HepG2 (cell line): ENCODE measurements around the gene RASAL3. TPM values are rescaled to one million over a fixed set of nuclear protein-coding genes. Genes with fewer than 3 reads are reported as not detected.
A peak's percentile ranks its signal among the peaks of the same experiment; 100 is the strongest.

Experiments used
- ATAC-seq: fragments of 200-7000 bp; cut with Tn5 transposase; 3 replicates; pipeline ENCODE4 v1.9.1; 2020; ENCODE audit warnings: mild to moderate bottlenecking, moderate library complexity
- BruUV-seq: library from RNA; stranded (reverse); fragments of 400-500 nt; replicated peaks from 2 replicates; lab custom pipeline; 2021; lab: Mats Ljungman, UMichigan
- CTCF ChIA-PET: fragments of 300-600 bp; formaldehyde crosslinking; extraction: SDS; loops from one replicate; lab custom pipeline; 2021; ENCODE audit warnings: low total read pairs, inconsistent platforms, low intra/inter-chr PET ratio; lab: Yijun Ruan, JAX
- POLR2A ChIA-PET: fragments of 350-600 bp; sonication (Branson Sonifier 250); formaldehyde crosslinking; loops from one replicate; lab custom pipeline; 2020; ENCODE audit warnings: antibody characterized with exemption, inconsistent platforms; lab: Yijun Ruan, JAX
- DNase-seq: peaks from one replicate; pipeline ENCODE4 v3.0.0-alpha.2; 2015; ENCODE audit warnings: low spot score
- FAIRE-seq: peaks from 3 replicates; lab custom pipeline; 2011; peaks lifted over from hg19 to GRCh38; lab: Jason Lieb, UNC
- H2AFZ ChIP-seq: one replicate; pipeline ENCODE4 v1.6.1; 2011; ENCODE audit warnings: low read length, inconsistent platforms
- H3K27ac ChIP-seq: fragments of 300-600 bp; 3 replicates; pipeline ENCODE4 v1.8.0; 2011; ENCODE audit warnings: mixed run types, mild to moderate bottlenecking, mixed read lengths, low read length, inconsistent platforms; ENCODE audit not compliant: insufficient read depth; ENCODE audit errors: extremely low read length
- H3K27me3 ChIP-seq, 2 experiments: fragments of 200-600 bp in 1 of 2; 2 replicates in 1 of 2; 3 replicates in 1 of 2; pipeline versions ENCODE4 v1.6.0 to v1.8.0; 2011; ENCODE audit warnings: low read length in 2 of 2, mild to moderate bottlenecking in 2 of 2, moderate library complexity in 2 of 2, inconsistent platforms in 1 of 2; ENCODE audit not compliant: insufficient read depth in 2 of 2, control insufficient read depth in 1 of 2
- H3K36me3 ChIP-seq, 2 experiments: fragments of 200-600 bp in 1 of 2; replicated peaks in 1 of 2; 2 replicates in 1 of 2; 3 replicates in 1 of 2; pipeline versions ENCODE4 v1.5.1 to v1.8.0; 2011; ENCODE audit warnings: low read length in 2 of 2, inconsistent platforms in 1 of 2; ENCODE audit not compliant: insufficient read depth in 2 of 2, control insufficient read depth in 1 of 2
- H3K4me1 ChIP-seq: 2 replicates; pipeline ENCODE4 v1.5.1; 2012; ENCODE audit warnings: low read length, inconsistent platforms; ENCODE audit not compliant: insufficient read depth
- H3K4me2 ChIP-seq: 2 replicates; pipeline ENCODE4 v1.6.0; 2011; ENCODE audit warnings: low read depth, low read length, inconsistent platforms
- H3K4me3 ChIP-seq, 3 experiments: fragments of 200-600 bp in 1 of 3; sonication (generic), shearing (Covaris generic) in 1 of 3; replicated peaks in 1 of 3; 2 replicates each; pipeline ENCODE4 v1.5.1; 2011 to 2016; ENCODE audit warnings: low read length in 3 of 3, inconsistent platforms in 2 of 3, low read depth in 2 of 3, mild to moderate bottlenecking in 2 of 3, control low read depth in 1 of 3, mixed read lengths in 1 of 3; ENCODE audit not compliant: insufficient read depth in 1 of 3
- H3K79me2 ChIP-seq: one replicate; pipeline ENCODE4 v1.6.1; 2011; ENCODE audit warnings: low read length, inconsistent platforms; ENCODE audit not compliant: insufficient read depth
- H3K9ac ChIP-seq: 2 replicates; pipeline ENCODE4 v1.6.0; 2011; ENCODE audit warnings: mild to moderate bottlenecking, low read depth, low read length, inconsistent platforms; ENCODE audit not compliant: insufficient read depth
- H3K9me3 ChIP-seq: 2 replicates; pipeline ENCODE4 v1.5.1; 2012; ENCODE audit warnings: mild to moderate bottlenecking, low read length
- H4K20me1 ChIP-seq: 2 replicates; pipeline ENCODE4 v1.6.0; 2011; ENCODE audit warnings: inconsistent platforms, mild to moderate bottlenecking, low read length, moderate library complexity; ENCODE audit not compliant: insufficient read depth
- FIP1L1 ChIP-seq: fragments of 200-400 bp; formaldehyde crosslinking; IDR thresholded peaks from 2 replicates; pipeline ENCODE4 v1.6.1; 2018; ENCODE audit warnings: low read depth, mild to moderate bottlenecking, low read length, moderate library complexity, borderline replicate concordance; ENCODE audit not compliant: insufficient read depth
- KAT7 ChIP-seq: IDR thresholded peaks from 2 replicates; pipeline ENCODE4 v1.6.1; 2018; ENCODE audit warnings: borderline replicate concordance, missing compliant biosample characterization
- PAX8 ChIP-seq: sonication (generic); formaldehyde crosslinking; IDR thresholded peaks from 2 replicates; pipeline ENCODE4 v1.8.0; 2022; ENCODE audit warnings: mild to moderate bottlenecking, missing genetic modification reagents, borderline replicate concordance
- RCOR2 ChIP-seq: IDR thresholded peaks from 2 replicates; pipeline ENCODE4 v1.6.1; 2016; ENCODE audit warnings: missing biosample characterization, missing genetic modification reagents
- YEATS2 ChIP-seq: sonication (generic); formaldehyde crosslinking; IDR thresholded peaks from 2 replicates; pipeline ENCODE4 v1.4.0; 2020; ENCODE audit warnings: missing genetic modification reagents, borderline replicate concordance
- ZKSCAN5 ChIP-seq: sonication (generic); formaldehyde crosslinking; IDR thresholded peaks from 2 replicates; pipeline ENCODE4 v1.5.1; 2020; ENCODE audit warnings: mild to moderate bottlenecking, missing genetic modification reagents
- ZNF335 ChIP-seq: sonication (generic); formaldehyde crosslinking; IDR thresholded peaks from 2 replicates; pipeline ENCODE4 v1.4.0; 2020; ENCODE audit warnings: missing genetic modification reagents
- ZNF34 ChIP-seq: sonication (generic); formaldehyde crosslinking; IDR thresholded peaks from 2 replicates; pipeline ENCODE4 v1.4.0; 2020; ENCODE audit warnings: mild to moderate bottlenecking, missing genetic modification reagents, borderline replicate concordance
- ZNF44 ChIP-seq: sonication (generic); formaldehyde crosslinking; IDR thresholded peaks from 2 replicates; pipeline ENCODE4 v1.5.1; 2020; ENCODE audit warnings: mild to moderate bottlenecking, missing genetic modification reagents
- ZNF570 ChIP-seq: sonication (generic); formaldehyde crosslinking; IDR thresholded peaks from 2 replicates; pipeline ENCODE4 v1.4.0; 2020; ENCODE audit warnings: mild to moderate bottlenecking, missing genetic modification reagents, borderline replicate concordance
- WGBS: methylation state at CpG from one replicate; pipeline ENCODE4 v1.1.6; 2017; ENCODE audit warnings: low lambda C conversion rate; 5-methylcytosine and 5-hydroxymethylcytosine counted together
- in situ Hi-C: cut with HindIII; loops from 2 replicates; pipeline ENCODE4 v1.10.0; 2017; ENCODE audit warnings: low pct_unique_long_range_greater_than_20kb; ENCODE audit not compliant: extremely low pct_ligation_motif_present
- intact Hi-C: fragments of 100-400 bp; cut with micrococcal nuclease; formaldehyde crosslinking; loops from one replicate; pipeline ENCODE4 v1.10.0; 2022; ENCODE audit not compliant: unreplicated experiment
- polyA plus RNA-seq, 8 experiments: library from polyadenylated mRNA; depleted of rRNA in 3 of 8; stranded (reverse) in 7 of 8; unstranded in 1 of 8; fragments of >200 nt; fragmentation: Illumina TruSeq in 4 of 8; extraction: Trizol in 4 of 8; gene quantifications; 2 replicates each; pipeline versions ENCODE4 v1.2.1 to v1.2.3, GENCODE V29; 2011 to 2016; ENCODE audit warnings: low read depth in 4 of 8, missing spikeins in 1 of 8, mixed read lengths in 1 of 8; ENCODE audit not compliant: insufficient read depth in 1 of 8
- total RNA-seq, 5 experiments: library from RNA; depleted of rRNA; stranded (reverse); fragments of >200 nt; fragmentation: Illumina TruSeq; extraction: Trizol; gene quantifications; 2 replicates each; pipeline ENCODE4 v1.2.3, GENCODE V29; 2016; ENCODE audit warnings: low read depth in 1 of 5
- TF ChIP-seq, protein P1 (sequence below): sonication (generic); formaldehyde crosslinking; IDR thresholded peaks from 2 replicates; pipeline ENCODE4 v1.5.0; 2020; ENCODE audit warnings: mild to moderate bottlenecking, missing genetic modification reagents

RASAL3 gene
- total and polyA plus RNA-seq, 2 of the 13 experiments (the other 11 are each of a cell fraction or from before 2014, with no cell fraction given): not detected

DNA sequence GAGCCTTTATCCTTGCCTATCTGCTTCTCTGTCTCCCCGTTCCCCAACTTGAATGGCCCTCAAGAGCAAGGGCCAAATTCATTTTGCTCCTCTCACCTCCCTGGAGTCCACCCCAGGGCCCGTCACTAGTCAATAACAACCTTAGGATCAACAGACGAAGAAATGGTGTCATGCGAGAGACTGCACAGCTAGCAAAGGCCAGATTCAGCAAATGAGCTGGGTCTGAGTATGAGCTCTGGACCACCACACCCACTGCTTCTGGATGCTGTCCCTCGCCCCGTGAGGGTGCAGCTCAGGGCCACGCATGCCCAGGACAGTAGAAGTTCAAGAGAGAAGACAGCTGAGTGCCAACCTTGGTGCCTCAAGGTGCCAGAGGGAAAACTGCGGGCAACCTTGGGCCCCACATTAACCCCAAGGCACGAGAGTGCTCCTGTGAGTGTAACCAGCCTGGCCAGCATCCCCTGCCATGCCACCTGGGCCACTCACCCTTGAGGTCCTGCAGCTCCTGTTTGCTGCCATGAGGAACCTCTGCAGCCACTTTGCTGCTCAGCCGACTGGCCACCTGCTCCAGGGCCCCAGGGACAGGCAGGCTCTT, 33.7 kb downstream of the RASAL3 start:
- H3K4me2 ChIP-seq: peak overlapping the region; percentile 77
- ChIA-PET CTCF (no interaction called here), POLR2A (interaction anchor here (1.0 to 2.0 kb wide), 2 partner anchors 12 to 51 kb away, joined by 3 to 10 read pairs; partner anchors contain the start of genes AKAP8 and AKAP8L)
- H3K4me3 ChIP-seq: peak overlapping the region in 2 of 3 experiments; percentile 85 to 94; a peak in 3 of 6 replicates
- intact Hi-C loops: loop anchor here (5.0 kb wide), 1 partner anchor 127 kb away; no protein-coding TSS in a partner anchor
- no peak overlapping the region for H2AFZ ChIP-seq
- no peak for DNase-seq
- WGBS: 92% methylated on average over 7 of the region's 10 CpGs
- peaks cover 24% of the 10 kb centered on the region for H3K79me2 ChIP-seq
- TF ChIP-seq ZKSCAN5 (CRISPR knock-in tag): no peak
- no peak for TF ChIP-seq ZNF44 (CRISPR knock-in tag)
- no peak for TF ChIP-seq ZNF34
- TF ChIP-seq ZNF570 (CRISPR knock-in tag): no peak
- TF ChIP-seq, protein P1, sequence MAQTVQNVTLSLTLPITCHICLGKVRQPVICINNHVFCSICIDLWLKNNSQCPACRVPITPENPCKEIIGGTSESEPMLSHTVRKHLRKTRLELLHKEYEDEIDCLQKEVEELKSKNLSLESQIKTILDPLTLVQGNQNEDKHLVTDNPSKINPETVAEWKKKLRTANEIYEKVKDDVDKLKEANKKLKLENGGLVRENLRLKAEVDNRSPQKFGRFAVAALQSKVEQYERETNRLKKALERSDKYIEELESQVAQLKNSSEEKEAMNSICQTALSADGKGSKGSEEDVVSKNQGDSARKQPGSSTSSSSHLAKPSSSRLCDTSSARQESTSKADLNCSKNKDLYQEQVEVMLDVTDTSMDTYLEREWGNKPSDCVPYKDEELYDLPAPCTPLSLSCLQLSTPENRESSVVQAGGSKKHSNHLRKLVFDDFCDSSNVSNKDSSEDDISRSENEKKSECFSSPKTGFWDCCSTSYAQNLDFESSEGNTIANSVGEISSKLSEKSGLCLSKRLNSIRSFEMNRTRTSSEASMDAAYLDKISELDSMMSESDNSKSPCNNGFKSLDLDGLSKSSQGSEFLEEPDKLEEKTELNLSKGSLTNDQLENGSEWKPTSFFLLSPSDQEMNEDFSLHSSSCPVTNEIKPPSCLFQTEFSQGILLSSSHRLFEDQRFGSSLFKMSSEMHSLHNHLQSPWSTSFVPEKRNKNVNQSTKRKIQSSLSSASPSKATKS (CRISPR knock-in tag): no peak
- TF ChIP-seq YEATS2 (CRISPR knock-in tag): no peak
- TF ChIP-seq PAX8: no peak
- no peak for TF ChIP-seq KAT7
- TF ChIP-seq FIP1L1: no peak
- no peak for TF ChIP-seq RCOR2 (CRISPR knock-in tag)
- no peak for TF ChIP-seq ZNF335 (CRISPR knock-in tag)
- TF ChIP-seq, all 625 proteins: peak for 0
- no TSS peak for BruUV-seq
- no peaks in the 10 kb centered on the region; a peak in 2 of 5 replicates for H3K27me3 ChIP-seq
- peak overlapping the region; percentile 93; the same call in 1 of the 2 replicates for H3K9ac ChIP-seq
- peaks cover 14 to 25% of the 10 kb centered on the region in 2 experiments; a peak in 4 of 5 replicates for H3K36me3 ChIP-seq
- in situ Hi-C loops: no loop called here
- ATAC-seq (no peak), FAIRE-seq (no peak)
- H4K20me1 ChIP-seq: no peaks in the 10 kb centered on the region
- H3K9me3 ChIP-seq: no peaks in the 10 kb centered on the region
- H3K27ac ChIP-seq: no peak overlapping the region
- H3K4me1 ChIP-seq: peaks cover 23% of the 10 kb centered on the region
